HG02763 (cell line): ENCODE measurements around the gene RNASEH2C.
A peak's percentile ranks its signal among the peaks of the same experiment; 100 is the strongest.
"Not testable (repeated sequence)": the region's sequence is repeated elsewhere in the genome, so short reads cannot be mapped to it uniquely, and the experiment has no call there.

ENCODE experiments used
- ATAC-seq: cut with Tn5 transposase; IDR thresholded peaks from one replicate; pipeline ENCODE4 v1.9.1; 2021; ENCODE audit warnings: mild to moderate bottlenecking, moderate library complexity; ENCODE audit not compliant: unreplicated experiment

The RNASEH2C gene

DNA sequence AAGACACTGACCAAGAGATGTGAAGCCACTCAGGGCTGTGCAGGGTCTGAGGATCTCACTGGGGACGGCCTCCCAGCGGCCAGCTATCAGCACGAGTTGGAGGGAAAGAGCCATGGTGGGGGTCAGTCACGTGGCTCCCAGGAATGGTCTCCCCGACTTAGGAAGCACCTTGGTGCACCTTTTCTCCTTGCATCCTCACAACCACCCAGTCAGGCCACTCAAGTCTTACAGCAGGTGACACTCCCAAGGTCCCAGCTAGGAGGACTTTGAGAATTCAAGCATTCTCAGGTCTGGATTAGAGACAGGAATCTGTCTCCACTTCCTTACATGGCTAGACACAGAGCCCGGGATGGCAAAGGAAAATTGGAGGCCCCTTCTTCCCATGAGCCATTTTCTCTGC is 2.7 kb downstream of the RNASEH2C start:
- ATAC-seq: no peak

DNA sequence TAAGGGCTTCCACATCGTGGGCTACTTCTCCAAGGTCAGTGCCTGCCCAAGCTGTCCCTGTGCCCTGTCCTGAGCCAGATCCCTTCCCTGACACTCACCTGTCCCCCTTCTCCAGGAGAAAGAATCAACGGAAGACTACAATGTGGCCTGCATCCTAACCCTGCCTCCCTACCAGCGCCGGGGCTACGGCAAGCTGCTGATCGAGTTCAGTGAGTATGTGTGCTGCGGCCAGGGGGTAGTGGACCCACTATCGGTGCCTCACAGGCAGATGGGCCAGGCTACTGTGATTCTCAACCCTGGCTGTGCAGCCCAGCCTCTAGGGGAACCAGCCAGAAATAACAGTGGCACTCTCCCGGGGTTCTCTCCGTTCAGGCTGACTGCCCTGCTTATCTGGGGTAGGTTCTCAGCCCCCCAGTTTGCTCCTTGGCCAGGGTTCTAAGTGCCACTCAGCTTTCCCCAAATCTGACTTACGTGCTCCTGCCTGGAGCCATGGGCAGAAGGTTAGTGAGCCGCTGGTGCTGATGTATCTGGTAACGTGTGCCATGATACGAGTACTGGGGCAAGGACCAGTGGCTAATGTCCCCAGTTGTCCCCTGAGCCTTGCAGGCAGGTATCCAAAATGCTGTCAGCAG is 3.7 kb downstream of the RNASEH2C start:
- ATAC-seq: no peak

DNA sequence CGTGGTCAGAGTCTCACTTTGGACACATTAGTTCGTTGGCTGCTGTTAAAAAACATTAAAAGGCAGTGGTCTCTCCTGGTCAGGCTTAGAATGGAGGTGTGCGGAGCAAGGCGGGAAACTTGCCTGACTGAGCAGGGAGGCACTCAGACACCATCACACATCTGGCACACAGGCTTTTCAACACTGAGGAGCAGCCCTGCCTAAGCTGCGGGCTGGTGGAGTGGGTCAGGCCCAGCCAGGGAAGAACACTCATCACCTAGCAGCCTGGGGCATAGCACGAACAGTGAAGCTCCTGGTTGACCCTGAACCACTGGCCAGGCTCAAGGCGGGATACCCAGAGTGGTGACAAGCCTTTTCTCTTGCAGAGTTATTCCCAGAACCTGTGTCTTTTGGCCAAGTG is 4.3 kb downstream of the RNASEH2C start:
- ATAC-seq: no peak

DNA sequence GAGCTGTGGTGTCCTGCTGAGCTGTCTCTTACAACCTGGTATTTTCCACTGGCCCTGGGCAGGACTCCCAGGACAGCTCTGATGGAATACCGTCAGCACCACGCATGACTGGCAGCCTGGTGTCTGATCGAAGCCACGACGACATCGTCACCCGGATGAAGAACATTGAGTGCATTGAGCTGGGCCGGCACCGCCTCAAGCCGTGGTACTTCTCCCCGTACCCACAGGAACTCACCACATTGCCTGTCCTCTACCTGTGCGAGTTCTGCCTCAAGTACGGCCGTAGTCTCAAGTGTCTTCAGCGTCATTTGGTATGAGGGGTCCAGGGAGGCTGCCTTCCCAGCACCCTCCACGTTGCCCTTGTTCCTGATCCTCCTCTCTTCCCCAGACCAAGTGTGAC is 6.2 kb downstream of the RNASEH2C start:
- ATAC-seq: no peak

- ATAC-seq: no peak
Observed at GRCh38 chr11:65713212-65713969, 7.2 kb downstream of the RNASEH2C start.

- ATAC-seq: no peak
Observed at GRCh38 chr11:65712633-65713076, 7.9 kb downstream of the RNASEH2C start.

DNA sequence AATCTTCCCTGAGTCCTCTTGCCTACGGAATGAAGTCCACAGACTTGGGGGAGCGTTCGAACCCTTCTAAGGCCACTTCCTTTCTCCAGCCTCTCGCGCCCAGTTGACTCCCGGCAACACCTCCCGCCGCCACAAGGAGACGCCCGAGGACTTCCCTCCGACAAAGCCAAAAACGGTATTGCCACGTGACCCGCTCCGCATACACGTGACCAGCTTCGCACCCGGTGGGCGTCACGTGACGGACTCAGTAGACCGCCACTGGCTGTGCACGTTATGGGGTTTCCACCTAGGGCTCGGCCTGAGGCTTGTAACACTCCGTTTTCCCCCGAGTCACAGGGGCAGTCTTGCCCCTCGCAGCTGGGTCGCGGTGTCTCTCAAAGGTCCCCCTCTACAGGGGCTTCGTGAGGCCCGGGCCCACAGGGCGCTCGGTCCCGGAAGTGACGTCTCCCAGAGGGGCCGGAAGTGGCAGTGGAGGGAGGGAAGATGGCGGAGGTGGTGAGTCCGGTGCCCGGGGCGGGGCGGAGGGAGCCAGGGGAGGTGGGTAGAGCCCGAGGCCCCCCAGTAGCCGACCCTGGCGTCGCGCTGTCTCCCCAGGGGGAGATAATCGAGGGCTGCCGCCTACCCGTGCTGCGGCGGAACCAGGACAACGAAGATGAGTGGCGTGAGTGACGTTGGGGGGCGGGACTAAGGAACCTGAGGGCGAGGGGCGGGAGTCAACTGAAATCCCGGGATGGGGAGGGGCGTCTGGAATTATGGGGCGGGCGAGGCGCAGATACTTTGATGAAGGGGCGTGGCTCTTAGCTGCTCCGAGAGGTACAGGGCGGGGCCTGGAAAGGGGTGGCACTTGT is 8.6 kb downstream of the RNASEH2C start, which contains the start of gene KAT5:
Gene KAT5 (plus strand): TSS at position 468 of the 848 bp plus-strand sequence. CDS start 16 bp downstream, at position 484.
- ATAC-seq: peak; percentile 84

DNA sequence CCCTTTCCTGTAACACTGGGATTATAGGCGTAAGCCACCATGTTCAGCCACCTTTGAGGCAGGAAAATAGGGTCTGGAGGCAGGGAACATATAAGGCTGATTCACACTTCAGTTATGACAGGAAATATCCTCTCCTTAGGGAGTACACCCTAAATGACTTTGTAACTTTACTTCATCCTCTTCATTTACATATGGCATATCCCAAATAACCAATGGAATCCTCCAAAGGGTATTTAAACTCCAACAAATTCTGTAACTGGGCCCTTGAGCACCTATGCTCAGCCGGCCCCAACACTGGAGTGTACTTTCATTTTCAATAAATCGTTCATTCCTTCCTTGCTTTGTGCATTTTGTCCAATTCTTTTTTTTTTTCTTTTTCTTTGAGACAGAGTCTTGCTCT is 10.2 kb downstream of the RNASEH2C start:
- no peak for ATAC-seq

GRCh38 chr11:65709661-65710060 is 10.9 kb downstream of the RNASEH2C start:
- no peak for ATAC-seq

DNA sequence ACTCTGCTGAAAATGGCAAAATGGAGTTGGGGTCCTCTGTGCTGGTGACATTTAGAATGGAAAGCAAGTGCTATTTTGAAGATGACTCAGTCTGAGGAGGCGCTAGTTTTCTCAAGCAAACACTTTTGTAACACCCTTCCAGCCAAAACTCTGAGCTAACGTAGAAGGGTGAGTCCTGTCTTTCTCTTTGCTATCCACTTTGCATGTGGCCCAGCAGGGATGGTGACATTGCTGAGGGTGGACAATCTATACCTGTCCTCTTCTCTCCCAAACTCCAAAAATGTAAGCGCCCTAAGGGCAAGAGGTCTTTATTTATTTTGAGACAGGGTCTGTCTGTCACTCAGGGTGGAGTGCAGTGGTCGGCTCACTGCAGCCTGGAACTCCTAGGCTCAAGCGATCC is 12.1 kb downstream of the RNASEH2C start:
- no peak for ATAC-seq

GRCh38 chr11:65707002-65707401 is 13.6 kb downstream of the RNASEH2C start:
- not testable (repeated sequence) for ATAC-seq

DNA sequence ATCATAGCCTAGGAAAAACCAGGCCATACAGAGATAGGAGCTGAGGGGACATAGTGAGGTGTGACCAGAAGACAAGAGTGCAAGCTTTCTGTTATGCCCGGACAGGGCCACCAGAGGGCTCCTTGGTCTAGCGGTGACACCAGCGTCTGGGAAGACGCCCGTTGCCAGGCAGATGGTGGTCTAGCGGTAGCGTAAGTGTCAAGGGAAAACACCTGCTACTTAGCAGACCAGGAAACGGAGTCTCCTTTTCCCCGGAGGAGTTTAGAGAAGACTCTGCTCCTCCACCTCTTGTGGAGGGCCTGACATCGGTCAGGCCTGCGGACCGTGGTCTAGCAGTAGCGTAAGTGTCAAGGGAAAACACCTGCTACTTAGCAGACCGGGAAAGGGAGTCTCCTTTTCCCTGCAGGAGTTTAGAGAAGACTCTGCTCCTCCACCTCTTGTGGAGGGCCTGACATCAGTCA is 14.3 kb downstream of the RNASEH2C start:
- not testable (repeated sequence) for ATAC-seq

GRCh38 chr11:65703846-65704245 is 16.8 kb downstream of the RNASEH2C start:
- no peak for ATAC-seq

- no peak for ATAC-seq
Observed at GRCh38 chr11:65701686-65702085, 18.9 kb downstream of the RNASEH2C start.

DNA sequence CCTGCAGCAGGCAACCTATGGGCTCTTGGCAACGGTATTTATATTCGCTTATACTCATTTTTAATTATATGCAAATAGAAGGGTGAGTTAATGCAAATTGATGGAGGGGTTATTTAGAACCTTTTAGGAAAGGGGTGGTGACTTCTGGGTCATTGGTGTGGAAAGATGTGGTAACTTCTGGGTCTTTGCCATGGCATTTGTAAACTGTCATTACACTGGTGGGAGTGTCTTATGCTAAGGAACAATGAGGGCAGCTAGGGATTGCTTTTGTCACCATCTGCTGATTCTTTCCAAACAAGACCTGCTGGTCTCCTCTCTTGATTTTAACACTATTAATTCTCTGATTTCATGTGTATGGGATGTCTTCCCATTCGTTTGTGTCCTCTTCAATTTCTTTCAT is 20.2 kb downstream of the RNASEH2C start:
- ATAC-seq: no peak

- ATAC-seq: no peak
Observed at GRCh38 chr11:65699306-65699705, 21.3 kb downstream of the RNASEH2C start.

DNA sequence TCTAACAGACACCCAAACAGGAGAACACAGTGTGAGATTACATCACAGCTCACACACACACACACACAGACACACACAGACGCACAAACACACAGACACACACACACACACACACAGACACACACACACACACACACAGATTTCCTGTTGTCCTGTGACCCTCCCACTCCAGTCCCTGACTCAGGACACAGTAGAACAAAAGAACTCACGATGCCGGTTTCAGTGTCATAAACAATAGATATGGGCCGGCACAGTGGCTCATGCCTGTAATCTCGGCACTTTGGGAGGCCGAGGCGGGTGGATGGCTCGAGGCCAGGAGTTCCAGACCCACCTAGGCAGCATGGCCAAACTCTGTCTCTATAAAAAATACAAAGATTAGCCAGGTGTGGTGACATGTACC is 22.4 kb downstream of the RNASEH2C start:
- ATAC-seq: no peak

DNA sequence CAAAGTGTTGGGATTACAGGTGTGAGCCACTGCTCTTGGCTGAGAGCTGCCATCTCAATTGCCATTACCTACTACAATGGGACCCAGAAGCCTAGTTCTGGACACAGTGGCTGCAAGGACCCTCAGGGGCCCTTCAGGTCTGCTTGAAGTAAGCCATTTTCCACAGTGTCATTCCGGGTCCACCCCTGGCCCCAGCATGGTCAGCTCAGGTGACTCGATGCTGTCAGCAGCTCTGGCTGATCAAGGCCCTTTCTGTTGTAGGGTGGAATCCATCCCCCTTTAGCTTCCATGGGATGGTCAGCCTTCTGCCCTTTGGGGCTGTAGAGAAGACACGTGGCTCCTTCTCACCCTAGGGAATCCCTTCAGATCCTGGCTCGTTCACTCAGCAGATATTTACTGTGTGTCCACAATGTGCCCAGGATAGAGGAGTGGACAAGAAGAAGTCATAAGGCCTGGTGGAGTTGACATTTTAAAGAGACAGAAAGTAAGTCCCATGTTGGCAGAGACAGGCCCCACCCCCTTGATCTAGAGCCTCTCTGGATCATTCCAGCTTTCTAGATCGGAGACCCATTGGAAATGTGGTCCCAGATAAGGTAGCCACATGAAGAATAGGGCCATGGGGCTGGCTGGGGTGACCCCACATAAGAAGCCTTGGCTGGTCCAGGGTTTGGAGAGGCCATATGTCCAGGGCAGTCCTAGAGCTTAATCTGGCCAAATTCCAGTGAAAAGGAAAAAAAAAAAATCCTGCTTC is 23.6 kb downstream of the RNASEH2C start:
- no peak for ATAC-seq

DNA sequence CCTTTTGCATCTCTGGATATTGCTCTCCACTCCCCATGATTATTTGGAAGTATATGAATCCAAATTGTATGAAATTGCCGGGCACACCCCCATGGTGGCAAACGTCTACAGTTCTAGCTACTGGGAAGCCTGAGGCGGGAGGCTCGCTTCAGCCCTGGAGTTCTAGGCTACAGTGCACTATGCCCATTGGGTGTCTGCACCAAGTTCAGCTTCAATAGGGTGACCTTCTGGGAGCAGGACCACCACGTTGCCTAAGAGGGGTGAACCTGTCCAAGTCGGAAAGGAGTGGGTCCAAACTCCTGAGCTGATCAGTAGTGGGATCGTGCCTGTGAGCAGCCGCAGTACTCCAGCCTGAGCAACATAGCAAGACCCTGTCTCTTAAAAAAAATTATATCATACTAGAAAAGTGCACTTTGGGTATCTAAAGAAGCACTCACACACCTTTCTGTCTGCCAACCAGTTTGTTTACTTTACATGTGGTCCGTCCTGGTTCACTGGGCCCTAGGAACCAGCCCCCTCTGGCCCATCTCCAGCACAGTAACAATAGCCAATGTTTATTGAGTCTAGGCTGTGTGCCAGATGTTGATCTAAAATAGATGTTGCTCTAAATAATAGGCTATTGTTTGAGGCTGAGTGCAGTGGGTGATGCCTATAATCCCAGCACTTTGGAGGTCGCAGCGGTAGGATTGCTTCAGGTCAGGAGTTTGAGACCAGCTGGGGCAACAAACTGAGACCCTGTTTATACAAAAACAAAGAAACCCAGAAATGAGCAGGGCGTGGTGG is 24.9 kb downstream of the RNASEH2C start:
- no peak for ATAC-seq

- ATAC-seq: no peak
Observed at GRCh38 chr11:65692367-65692766, 28.2 kb downstream of the RNASEH2C start.
